ENCODE measurements around the gene MAP4K4.

Gene MAP4K4

DNA sequence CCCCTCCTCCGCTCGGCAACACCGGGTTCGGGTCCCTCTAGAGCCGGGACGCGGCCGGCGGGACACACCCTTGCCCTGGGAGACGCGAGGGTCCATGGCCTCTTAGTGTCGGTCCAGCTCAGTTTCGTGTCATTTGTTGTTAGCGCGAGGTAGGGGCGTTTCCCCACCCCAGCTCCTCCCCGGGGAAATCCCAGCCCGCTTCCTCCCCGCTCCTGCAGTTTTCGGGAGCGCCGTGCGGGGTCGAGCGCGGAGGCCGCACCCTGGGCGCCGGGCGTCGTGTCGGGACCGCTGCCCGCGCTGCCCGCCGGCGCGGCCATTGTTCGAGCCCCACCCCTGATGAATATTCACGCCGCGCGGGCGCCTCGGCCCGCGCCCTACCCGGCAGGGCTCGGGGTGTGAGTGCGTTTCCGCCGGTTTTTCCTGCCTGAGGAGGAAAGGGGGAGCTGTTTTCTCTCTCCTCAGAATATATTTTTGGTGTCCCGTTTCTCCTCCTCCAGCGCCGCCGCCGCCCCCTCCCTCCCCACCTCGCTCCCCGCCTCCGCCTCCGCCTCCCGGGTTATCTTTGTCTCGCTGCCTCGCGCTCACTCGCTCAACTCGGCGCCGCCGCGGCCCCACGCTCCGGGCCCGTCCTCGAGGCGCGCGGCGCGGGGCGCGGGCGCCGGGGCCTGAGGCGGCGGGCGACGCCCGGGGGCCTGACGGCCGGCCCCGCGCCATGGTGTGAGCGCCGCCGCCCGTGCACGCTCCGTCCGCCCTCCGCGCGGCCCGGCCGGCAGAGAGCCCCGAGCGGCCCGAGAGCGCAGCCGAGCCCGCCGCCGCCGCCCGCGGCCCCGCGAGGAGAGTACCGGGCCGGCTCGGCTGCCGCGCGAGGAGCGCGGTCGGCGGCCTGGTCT is at the start of gene MAP4K4:
MAP4K4 (plus strand) TSS at position 584 of the 890 bp plus-strand sequence. CDS start 374 bp downstream, outside the sequence.
- DNase-seq = peak; percentile 68 to 70

GRCh38 chr2:101653469-101653868 is 44.0 kb upstream of the MAP4K4 start:
- no peak for DNase-seq

- DNase-seq = no peak
Measured at GRCh38 chr2:101655702-101656422, 41.6 kb upstream of the MAP4K4 start.

DNA sequence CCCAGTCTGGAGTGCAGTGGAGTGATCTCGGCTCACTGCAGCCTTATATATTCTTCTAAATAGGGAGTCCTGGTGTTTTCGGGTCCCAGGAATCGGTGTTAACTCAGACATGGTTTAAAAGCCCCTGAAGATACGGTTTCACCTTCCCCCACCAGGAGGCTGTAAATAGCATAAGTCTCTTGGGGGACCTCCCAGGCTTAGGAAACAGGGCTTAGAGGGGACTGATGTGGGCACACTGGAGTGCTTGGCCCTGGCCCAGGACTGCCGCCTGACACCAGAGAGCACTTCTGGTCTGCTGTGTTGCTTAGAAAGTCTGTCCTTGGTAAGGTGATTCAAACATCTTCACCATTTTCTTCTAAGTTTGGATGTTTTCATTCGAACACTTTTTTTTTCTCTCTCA is 39.7 kb upstream of the MAP4K4 start:
- DNase-seq = no peak

DNA sequence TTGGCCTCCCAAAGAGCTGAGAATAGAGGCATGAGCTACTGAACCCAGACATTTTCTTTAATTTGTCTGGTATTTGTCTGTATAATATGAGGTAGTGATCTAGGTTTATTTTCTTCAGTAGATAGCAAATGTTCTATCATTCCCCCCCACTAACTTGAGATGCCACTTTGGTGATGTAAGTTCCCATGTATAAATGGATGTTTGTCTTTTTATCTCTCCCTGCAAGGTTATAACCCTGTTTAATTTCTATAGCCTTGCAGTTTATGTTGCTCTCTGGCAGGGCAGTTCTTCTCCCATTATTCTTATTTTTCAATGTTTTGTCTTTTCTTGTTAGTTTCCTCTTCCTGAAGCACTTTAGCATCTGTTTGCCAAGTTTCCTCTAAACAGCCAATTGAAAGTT is 39.1 kb upstream of the MAP4K4 start:
- no peak for DNase-seq

DNA sequence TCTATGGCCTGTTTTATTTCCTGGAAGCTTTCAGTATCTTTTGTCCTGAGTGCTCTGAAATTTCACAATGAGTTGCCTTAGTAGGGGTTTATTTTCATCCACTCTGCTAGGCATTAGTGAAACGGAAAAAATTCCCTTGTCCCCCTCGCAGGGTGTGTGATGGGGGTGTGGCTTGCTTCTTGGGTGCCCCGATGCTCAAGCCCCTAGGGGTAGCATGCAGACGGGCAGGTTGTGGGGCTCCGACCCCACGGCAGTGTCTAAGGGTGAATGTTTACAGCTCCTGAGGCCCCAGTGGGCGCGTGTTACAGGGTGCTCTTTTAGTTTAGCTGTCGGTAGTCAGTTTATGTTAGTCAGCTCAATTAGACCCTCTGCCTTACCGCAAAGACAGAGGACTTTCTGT is 32.2 kb upstream of the MAP4K4 start:
- no peak for DNase-seq

DNA sequence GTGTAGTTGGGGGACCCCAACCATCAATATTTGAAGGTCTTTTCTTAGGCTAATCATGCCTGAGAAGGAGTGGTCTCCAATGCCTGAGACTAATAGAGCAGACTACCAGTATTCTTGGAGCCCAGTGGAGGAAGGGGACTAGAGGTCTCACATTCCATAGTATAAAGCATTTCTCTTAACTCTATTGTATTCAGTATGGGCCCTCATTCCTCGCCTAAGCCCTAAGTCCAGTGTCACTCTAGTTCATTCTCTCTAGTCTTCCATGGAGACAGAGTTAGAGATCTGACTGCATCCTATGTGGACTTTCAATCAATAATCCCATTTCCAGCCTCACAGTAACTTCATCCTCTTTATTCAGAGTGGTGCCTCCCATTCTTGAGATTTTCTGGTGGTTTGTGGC is 29.7 kb upstream of the MAP4K4 start:
- DNase-seq = no peak

GRCh38 chr2:101672047-101672446 is 25.5 kb upstream of the MAP4K4 start:
- no peak for DNase-seq

GRCh38 chr2:101673920-101674319 is 23.6 kb upstream of the MAP4K4 start:
- no peak for DNase-seq

- no peak for DNase-seq
Measured at GRCh38 chr2:101675512-101675911, 22.0 kb upstream of the MAP4K4 start.

DNA sequence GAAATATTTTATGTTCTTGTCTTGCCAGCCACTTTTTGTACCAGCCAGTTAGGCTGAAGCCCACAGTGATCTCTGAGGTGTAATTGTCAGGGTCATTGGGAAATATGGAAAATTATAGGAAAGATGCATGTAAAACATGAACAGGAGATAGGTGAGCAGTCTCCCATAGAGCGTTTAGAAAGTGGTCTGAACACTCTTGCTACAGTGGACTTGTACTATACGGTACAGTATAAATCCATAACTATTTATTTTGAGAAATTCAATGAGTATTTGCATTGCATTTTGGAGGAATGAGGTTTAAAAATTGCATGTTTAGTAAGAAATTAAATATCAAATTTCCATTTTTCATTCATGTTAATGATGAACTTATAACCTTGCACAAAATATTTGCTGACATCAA is 20.8 kb upstream of the MAP4K4 start:
- DNase-seq = no peak

GRCh38 chr2:101677658-101678057 is 19.8 kb upstream of the MAP4K4 start:
- no peak for DNase-seq

DNA sequence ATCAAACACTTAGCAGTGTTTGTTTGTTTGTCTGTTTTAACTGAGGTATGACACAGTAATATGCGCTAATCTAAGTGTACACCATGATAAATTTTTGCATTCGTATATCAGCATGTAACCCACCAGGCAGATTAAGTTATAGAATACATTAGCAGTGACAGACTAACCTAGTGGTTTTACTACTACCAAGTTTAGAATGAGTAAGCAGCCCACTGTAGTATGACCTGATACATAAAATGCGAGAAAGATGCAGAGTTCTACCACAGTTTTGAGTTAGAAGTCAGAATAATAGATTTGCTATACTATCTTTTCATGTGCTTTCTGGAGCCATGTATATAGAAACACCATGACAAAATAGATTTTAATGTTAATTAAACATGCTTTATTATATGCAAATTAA is 19.1 kb upstream of the MAP4K4 start:
- DNase-seq = no peak

- DNase-seq = no peak
Measured at GRCh38 chr2:101679037-101679726, 18.3 kb upstream of the MAP4K4 start.

DNA sequence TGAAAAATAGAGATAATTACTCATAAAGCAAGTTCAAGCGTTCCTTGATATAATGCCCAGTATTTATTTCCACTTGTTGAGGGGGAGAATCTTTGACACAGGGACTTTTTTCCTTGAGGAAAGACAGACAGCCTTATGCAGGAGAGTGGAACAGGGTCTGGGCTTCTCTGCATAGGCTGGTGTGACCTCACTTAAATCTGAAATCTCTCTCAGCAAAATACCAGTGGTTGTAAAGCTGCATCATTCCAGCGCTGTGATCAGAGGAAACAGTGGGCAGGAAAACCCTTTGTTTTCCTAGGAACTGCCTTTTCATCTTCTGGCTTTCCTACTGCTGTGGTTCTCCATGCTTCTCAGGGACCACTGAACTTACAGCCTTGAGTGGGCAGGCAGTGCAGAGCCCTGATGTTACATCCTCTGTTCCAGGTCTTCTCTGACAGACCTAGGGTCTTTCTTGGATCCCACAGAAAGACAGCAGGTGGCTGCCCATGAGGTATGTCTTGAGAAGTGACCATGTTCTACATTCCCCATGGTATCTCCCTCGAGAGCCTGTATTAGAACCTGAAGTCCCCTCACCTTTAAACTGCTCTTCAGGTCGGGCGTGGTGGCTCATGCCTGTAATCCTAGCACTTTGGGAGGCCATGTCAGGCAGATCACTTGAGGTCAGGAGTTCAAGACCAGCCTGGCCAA is 17.6 kb upstream of the MAP4K4 start:
- DNase-seq = no peak

DNA sequence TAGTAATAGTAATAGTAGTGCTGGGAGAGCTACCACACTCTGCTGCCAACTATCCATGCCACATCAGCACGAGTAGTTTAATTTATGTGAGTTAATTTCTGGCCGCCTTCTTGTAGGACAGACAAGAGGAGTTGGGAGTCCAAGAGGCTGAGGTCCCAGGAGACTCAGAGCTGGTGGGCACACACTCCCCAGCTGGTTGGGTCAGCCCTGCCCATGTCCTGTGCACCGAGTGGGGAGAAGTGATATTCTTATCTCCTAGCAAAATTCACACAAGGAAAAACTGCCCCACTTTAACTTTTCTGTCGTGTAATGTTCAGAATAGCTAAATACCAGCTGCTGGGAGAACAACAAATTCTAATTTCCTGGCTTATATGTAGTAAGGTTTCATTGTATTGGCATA is 15.2 kb upstream of the MAP4K4 start:
- DNase-seq = no peak

DNA sequence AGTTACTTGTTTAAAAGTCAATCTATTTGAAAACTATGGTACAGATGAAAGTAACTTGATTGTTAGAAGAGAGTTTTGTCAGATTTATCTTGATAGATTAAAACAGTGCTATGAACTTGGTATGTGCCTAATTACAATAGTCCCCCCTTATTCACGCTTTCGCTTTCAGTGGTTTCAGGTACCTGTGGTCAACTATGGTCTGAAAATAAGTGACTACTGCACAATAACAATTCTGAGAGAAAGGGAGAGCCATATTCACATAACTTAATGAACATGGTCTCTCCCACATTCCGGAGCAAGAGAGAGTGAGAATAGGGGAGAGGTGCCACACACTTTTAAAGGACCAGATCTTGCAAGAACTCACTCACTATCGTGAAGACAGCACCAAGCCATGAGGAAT is 13.2 kb upstream of the MAP4K4 start:
- DNase-seq = no peak

DNA sequence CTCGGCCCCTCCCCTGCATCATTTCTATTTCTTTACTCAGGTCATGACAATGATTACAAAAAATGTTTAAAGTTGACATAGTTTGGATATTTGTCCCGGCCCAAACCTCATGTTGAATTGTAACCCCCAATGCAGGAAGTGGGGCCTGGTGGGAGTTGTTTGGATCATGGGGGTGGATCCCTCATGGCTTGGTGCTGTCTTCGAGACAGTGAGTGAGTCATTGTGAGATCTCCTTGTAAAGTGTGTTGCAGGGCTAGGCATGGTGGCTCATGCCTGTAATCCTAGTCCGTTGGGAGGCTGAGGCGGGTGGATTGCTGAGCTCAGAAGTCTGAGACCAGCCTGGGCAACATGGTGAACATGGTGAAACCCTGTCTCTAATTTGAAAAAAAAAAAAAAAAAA is 9.2 kb upstream of the MAP4K4 start:
- DNase-seq = no peak

- DNase-seq = peak in 1 of 2 donors; percentile 34
Measured at GRCh38 chr2:101689114-101689825, 8.2 kb upstream of the MAP4K4 start.

DNA sequence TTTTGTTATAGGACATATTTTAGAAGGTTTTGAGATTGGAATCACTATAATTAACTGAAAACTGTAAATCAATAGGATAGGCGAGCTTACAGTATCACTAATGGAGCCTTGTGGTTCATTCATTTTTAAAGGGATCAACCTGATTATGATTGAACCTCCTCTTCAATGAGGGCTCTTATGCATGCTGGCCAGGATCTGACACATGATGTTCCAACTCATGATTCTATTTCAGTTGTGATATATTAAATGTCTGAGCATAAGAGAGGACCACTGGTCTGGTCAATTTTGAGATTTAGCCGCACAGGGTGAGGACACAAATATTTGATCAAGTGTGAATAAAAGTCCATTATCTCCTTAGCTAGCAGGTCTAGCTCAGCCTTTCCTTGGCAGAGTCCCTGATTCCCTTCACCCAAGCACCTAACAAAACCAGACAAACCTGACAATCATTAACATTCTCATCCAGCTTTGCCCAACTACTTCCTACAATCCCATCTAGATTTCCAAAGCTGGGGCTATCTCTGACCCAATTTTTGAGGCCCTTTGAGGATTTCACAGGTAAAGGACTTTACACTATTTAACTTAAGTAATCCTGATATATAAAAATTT is 6.9 kb upstream of the MAP4K4 start:
- no peak for DNase-seq

DNA sequence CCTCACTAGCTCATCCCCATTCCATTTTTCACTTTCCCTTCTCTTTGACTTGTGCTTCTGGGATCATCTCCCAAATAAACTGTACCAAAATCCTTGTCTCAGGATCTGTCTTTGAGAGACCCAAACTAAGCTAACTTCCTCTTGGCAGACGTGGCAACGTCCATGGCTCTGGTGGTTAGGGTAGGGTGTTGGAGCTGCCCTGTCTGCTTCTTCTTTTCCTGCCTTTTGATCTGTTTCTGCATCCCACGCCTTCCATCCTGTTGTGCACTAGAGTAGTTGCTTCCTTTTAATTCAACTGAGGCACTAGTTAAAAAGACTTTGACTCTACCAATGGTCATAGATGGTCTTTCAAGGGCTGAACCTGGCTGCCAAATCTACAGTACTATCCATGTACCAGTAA is 5.5 kb upstream of the MAP4K4 start:
- peak; percentile 55 to 62 for DNase-seq

- DNase-seq = no peak
Measured at GRCh38 chr2:101692766-101693165, 4.7 kb upstream of the MAP4K4 start.

Data from inflammatory macrophage treated with lipopolysaccharide for 1 hour (primary cell).